ENCODE results near the gene NR1D2.

Gene NR1D2

DNA sequence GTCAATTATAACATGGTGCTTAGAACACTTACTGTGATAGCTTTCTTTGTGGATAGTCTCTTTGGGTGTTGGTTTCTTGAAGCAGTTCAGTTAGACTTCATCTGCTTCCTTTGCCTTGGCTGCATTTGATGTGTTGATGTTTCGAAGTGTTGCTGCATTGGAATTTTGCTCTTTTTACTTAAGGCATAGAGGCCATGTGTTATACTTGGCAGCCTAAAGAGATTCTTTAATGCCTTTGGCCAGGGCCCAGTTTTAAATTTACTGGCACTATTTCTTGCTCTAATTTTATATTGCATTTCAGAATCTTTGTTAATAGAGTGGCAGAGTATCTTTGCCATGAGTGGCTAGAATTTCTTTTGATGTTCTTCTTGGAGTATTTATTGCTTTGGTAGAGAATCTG, 21.2 kb downstream of the NR1D2 start:
- DNase-seq (ENCODE audit: low spot score), result no peak

GRCh38 chr3:23968463-23969184, 23.5 kb downstream of the NR1D2 start:
- DNase-seq (ENCODE audit: low spot score), result no peak

GRCh38 chr3:23969393-23969792, 24.3 kb downstream of the NR1D2 start:
- DNase-seq (ENCODE audit: low spot score), result no peak

GRCh38 chr3:23971684-23972083, 26.6 kb downstream of the NR1D2 start:
- DNase-seq (ENCODE audit: low spot score), result no peak

DNA sequence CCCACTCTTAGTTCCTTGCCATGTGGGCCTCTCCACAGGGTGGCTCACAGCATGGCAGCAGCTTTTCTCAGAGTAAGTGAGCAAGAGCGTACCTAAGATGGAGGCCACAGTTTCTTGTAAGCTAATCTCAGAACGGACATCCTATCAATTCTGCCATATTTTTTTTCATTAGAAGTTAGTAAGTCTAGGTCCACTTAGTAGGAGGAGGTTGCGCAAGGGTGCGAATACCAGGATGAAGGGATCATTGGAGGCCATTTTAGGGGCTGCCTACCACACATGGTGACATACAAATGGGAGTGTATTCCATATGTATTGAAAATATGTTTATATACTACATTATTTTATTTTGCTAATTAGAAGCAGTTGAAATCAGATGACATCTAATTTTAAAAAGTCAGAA, 31.5 kb downstream of the NR1D2 start:
- DNase-seq (ENCODE audit: low spot score), result no peak

- no peak for DNase-seq (ENCODE audit: low spot score)
Measured at GRCh38 chr3:23979569-23979968, 34.5 kb downstream of the NR1D2 start.

GRCh38 chr3:23981136-23981535, 36.0 kb downstream of the NR1D2 start:
- DNase-seq (ENCODE audit: low spot score), result no peak

GRCh38 chr3:23981955-23982354, 36.9 kb downstream of the NR1D2 start:
- no peak for DNase-seq (ENCODE audit: low spot score)

GRCh38 chr3:23984934-23985333, 39.8 kb downstream of the NR1D2 start:
- DNase-seq (ENCODE audit: low spot score), result no peak

DNA sequence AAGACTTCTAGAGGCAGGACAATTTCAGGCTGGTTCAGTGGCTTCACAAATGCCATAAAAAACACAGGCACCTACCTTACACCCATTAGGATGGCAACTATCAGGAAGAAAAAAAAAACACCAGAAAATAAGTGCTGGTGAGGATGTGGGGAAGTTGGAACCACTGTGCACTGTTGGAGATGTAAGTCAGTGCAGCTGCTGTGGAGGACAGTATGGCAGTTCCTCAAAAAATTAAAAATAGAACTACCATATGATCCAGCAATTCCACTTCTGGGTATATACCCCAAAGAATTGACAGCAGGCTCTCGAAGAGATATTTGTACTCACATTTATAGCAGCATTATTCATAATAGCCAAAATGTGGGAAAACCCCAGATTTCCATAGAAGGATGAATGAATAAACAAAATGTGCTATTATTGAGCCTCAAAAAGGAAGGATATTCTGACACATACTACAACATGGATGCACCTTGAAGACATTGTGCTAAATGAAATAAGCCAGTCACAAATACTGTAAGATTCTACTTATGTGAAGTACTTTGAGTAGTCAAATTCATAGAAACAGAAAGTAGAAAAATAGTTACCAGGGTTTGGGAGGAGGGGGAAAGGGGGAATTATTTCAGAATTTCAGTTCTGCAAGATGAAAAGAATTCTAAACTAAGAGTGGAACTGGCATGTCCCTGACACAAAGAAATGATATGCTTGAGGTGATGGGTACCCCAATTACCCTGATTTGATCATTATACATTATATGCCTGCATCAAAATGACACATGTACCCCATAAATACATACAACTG, 40.9 kb downstream of the NR1D2 start:
- no peak for DNase-seq (ENCODE audit: low spot score)

GRCh38 chr3:23987356-23987755, 42.3 kb downstream of the NR1D2 start:
- no peak for DNase-seq (ENCODE audit: low spot score)

DNA sequence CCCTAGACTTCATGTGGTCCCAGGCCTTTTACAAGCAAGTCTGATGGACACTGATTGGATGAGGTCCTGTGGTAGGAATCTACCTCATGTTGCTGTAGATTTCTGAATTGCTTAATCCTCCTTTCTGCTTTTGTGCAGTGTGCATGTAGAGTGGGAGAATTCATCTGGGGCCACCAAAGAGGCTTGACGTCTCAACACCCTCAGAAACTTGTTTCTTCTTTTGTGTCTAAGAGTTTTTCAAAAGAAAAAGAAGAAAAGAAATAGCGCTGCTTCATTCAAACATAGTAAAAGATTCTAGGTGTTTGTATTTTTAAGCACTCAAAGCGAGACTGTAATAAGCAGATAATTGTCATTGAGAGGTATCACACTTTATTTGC, 46.2 kb downstream of the NR1D2 start:
- DNase-seq (ENCODE audit: low spot score), result no peak

GRCh38 chr3:23991683-23992628, 46.9 kb downstream of the NR1D2 start:
- DNase-seq (ENCODE audit: low spot score), result no peak

GRCh38 chr3:23993556-23994243, 48.6 kb downstream of the NR1D2 start:
- DNase-seq (ENCODE audit: low spot score), result no peak

DNA sequence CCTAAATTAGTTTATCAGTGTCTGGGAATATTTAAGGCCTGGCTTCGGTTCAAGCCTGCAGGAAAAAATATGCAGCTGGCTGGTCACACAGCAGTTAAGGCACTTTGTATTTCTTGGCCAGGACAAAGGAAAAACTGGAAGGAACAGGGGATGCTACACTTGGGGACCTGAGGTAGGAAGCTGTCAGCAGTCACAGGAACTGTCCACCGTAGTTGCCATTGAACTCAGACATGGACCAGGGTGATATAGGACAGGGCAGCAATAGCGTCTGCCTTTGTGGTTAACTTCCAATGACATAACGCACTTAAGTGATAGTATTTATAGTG, 49.1 kb downstream of the NR1D2 start:
- no peak for DNase-seq (ENCODE audit: low spot score)

DNA sequence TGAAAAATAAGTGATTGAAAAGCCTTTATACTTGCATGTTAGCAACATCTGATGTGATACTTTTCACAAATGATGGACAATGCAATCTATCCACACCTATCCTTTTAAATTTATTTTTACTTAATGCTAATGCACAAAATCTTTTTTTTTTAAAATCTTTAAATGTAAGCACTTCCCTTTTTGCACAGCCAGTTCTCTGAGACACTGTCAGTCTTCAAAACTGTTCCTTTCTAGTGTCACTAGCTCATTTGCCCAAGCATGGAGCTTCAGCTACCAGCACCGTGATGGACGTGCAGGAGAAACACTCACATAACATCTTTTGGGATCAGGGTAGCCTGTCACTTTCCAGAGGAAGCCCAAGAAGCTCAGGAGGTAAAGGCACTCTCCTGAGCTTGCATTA, 50.1 kb downstream of the NR1D2 start:
- DNase-seq (ENCODE audit: low spot score), result no peak

- no peak for DNase-seq (ENCODE audit: low spot score)
Measured at GRCh38 chr3:23996095-23996524, 51.0 kb downstream of the NR1D2 start.

GRCh38 chr3:23999012-23999641, 54.0 kb downstream of the NR1D2 start:
- peak; percentile 76 for DNase-seq (ENCODE audit: low spot score)

GRCh38 chr3:24002129-24002528, 57.0 kb downstream of the NR1D2 start:
- DNase-seq (ENCODE audit: low spot score), result no peak

- DNase-seq (ENCODE audit: low spot score), result no peak
Measured at GRCh38 chr3:24003466-24003865, 58.4 kb downstream of the NR1D2 start.

DNA sequence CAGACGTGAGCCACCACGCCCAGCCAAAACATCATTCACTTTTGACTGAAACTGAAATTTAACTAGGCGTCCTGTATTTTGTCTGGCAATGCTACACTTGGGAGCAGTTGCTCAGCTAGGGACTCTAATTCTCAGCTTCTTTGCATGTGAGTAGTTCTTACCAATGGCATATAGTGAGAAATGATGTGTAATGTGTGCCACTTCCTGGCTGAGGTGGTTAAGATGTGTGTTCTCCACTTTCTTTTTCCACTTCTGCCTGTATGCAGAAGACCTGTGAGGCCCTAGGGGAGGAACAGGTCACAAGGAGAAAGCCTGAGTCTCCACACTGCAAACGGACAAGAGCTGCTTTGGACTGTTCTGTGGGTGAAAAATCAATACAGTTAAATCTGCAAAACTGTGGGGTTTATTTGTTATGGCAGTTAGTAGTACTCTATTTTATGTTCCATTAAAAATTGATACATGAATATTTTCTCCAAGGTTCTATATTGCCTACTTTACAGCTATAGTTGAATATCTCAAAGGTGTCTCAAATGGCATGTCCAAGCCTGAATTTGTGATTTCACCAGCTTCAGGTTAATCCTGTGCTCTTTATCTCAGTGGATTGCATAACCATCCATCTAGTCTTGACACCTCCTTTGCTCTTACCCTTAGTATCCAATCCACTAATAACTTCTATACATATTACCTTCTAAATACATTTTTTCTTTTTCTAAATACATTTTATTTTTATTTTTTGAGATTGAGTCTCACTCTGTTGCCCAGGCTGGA, 59.3 kb downstream of the NR1D2 start:
- DNase-seq (ENCODE audit: low spot score), result no peak

All from NAMALWA (cell line).